Thoracic aorta (tissue), 2 donors: ENCODE data around the gene RAD51AP2. TPM values are rescaled to one million over a fixed set of nuclear protein-coding genes. Genes with fewer than 3 reads are reported as not detected.

Experiments
- ATAC-seq: fragments of 150-250 bp; one replicate; pipeline ENCODE4 v1.8.0; 2017; ENCODE audit warnings: low read depth; ENCODE audit not compliant: insufficient number of reproducible peaks, low FRiP score
- DNase-seq: peaks from one replicate; pipeline ENCODE4 v3.0.0-alpha.2; 2020; ENCODE audit warnings: low spot score
- H3K27ac ChIP-seq, 2 donors: fragments of 200-600 bp; sonication (generic); 1 replicate in 1 of 2; 2 replicates in 1 of 2; pipeline ENCODE4 v1.5.1; 2016; ENCODE audit warnings: mild to moderate bottlenecking in 2 of 2, moderate library complexity in 2 of 2
- H3K27me3 ChIP-seq: fragments of 200-600 bp; sonication (generic); replicated peaks from 2 replicates; pipeline ENCODE4 v1.6.0; 2016; ENCODE audit warnings: mild to moderate bottlenecking; ENCODE audit not compliant: insufficient read depth
- H3K36me3 ChIP-seq: fragments of 200-600 bp; sonication (generic); one replicate; pipeline ENCODE4 v1.5.1; 2016
- H3K4me1 ChIP-seq, 2 donors: fragments of 200-600 bp; sonication (generic); 1 replicate in 1 of 2; 2 replicates in 1 of 2; pipeline versions ENCODE4 v1.5.1 to v1.6.0; 2016; ENCODE audit warnings: low read depth in 2 of 2, mild to moderate bottlenecking in 1 of 2; ENCODE audit not compliant: control insufficient read depth in 1 of 2
- H3K4me3 ChIP-seq: fragments of 200-600 bp; sonication (generic); 2 replicates; pipeline ENCODE4 v1.5.1; 2016; ENCODE audit warnings: mild to moderate bottlenecking
- H3K9me3 ChIP-seq: fragments of 200-600 bp; sonication (generic); 2 replicates; pipeline ENCODE4 v1.5.1; 2016
- total RNA-seq, 2 donors: library from RNA; depleted of rRNA; stranded (reverse); fragments of >200 nt; gene quantifications; one replicate each; pipeline versions ENCODE4 v1.1.0 to v1.2.3, GENCODE V29; 2016
- TF ChIP-seq, protein P1 (sequence below): fragments of 200-600 bp; sonication (generic); IDR thresholded peaks from one replicate; pipeline ENCODE4 v1.5.1; 2019; ENCODE audit warnings: antibody characterized with exemption

RAD51AP2 gene
- total RNA-seq, 2 donors from 2014 or later = not detected

DNA sequence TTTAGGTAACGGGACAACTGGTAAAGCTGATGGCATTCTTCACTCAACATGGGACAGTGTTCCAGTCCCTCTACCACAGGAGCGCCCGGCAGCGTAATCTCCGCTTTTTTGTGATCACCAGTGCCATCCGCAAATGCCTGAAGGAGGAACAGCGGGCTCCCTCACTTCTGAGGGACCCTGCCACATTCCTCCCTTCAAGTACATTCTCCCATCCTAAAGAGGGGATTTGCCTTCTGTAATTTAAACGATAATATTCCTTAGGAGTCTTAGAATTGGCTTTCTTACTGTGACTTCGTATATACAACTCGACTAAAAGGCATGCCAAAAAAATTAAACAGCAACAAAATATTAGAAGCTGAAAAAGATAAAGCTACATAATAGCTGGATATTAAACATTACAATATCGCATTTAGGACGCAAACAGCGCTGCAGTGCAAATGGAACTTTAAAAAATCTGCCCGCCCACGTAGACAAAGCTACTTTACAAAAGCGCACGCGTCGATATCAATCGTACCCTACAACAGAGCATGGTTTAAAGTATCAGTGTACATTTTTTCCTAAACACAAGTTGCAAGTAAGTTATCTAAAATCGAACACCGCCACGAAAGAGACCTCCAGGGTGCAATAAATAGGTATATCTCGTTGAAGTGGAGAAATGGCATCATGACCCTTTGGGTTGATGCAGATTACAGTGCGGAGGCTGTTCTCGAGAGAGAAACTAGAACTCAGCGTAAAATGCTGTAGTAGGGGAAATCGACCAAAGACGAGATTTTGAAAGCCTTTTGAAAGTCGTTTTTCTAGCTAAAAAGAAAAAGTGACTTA is 20.0 kb upstream of the RAD51AP2 start:
- DNase-seq (no peak), ATAC-seq (no peak)
- Histone ChIP-seq H3K36me3 (no peaks in the 10 kb centered on the region), H3K27ac (no peak overlapping the region), H3K4me3 (peak overlapping the region; percentile 70), H3K9me3 (no peaks in the 10 kb centered on the region), H3K4me1 (peaks cover 0 to 27% of the 10 kb centered on the region in 2 donors), H3K27me3 (no peaks in the 10 kb centered on the region)
- TF ChIP-seq, protein P1, sequence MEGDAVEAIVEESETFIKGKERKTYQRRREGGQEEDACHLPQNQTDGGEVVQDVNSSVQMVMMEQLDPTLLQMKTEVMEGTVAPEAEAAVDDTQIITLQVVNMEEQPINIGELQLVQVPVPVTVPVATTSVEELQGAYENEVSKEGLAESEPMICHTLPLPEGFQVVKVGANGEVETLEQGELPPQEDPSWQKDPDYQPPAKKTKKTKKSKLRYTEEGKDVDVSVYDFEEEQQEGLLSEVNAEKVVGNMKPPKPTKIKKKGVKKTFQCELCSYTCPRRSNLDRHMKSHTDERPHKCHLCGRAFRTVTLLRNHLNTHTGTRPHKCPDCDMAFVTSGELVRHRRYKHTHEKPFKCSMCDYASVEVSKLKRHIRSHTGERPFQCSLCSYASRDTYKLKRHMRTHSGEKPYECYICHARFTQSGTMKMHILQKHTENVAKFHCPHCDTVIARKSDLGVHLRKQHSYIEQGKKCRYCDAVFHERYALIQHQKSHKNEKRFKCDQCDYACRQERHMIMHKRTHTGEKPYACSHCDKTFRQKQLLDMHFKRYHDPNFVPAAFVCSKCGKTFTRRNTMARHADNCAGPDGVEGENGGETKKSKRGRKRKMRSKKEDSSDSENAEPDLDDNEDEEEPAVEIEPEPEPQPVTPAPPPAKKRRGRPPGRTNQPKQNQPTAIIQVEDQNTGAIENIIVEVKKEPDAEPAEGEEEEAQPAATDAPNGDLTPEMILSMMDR = no peak

DNA sequence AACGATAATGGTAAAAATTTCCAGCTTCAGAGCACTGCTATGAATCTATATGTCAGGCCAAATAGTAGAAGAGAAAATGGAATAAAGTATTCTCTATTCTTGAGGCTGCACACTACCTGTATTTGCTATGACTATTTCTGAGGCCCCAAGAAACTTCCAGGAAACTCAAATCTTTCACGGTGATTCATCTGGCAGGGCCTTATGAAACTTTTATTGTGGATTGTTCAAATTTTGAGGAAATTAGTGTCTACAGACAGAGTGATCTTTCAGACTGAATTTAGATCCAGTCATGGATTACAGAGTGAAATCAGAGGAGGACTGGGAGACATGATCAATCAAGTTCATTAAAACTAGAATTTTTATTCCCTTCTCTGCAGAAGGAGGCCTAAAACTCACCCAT is 18.2 kb upstream of the RAD51AP2 start:
- no peaks in the 10 kb centered on the region for H3K9me3 ChIP-seq
- no peaks in the 10 kb centered on the region for H3K36me3 ChIP-seq
- TF ChIP-seq, protein P1 = no peak
- DNase-seq = no peak
- no peak overlapping the region for H3K4me3 ChIP-seq
- ATAC-seq = no peak
- no peaks in the 10 kb centered on the region for H3K27me3 ChIP-seq
- H3K4me1 ChIP-seq = peaks cover 0 to 23% of the 10 kb centered on the region in 2 donors
- H3K27ac ChIP-seq = no peak overlapping the region

DNA sequence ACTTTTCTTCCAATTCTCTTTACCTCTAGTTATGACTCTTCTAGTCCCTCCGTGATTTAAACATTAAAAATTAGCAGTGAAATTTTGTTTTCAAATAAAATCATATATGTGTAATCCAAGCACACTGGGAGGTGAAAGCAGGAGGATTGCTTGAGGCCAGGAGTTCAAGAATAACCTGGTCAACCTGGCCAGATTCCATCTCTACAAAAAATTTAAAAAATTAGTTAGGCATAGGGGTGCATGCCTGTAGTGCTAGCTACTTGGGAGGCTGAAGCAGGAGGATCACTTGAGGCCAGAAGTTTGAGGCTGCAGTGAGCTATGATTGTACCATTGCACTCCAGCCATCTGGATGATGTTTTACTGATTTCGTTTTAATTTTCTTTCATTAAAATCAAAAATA is 15.3 kb upstream of the RAD51AP2 start:
- TF ChIP-seq, protein P1 = no peak
- Histone ChIP-seq H3K4me3 (no peak overlapping the region), H3K36me3 (no peaks in the 10 kb centered on the region), H3K4me1 (no peaks in the 10 kb centered on the region), H3K9me3 (no peaks in the 10 kb centered on the region), H3K27ac (no peak overlapping the region), H3K27me3 (no peaks in the 10 kb centered on the region)
- DNase-seq (no peak), ATAC-seq (no peak)

DNA sequence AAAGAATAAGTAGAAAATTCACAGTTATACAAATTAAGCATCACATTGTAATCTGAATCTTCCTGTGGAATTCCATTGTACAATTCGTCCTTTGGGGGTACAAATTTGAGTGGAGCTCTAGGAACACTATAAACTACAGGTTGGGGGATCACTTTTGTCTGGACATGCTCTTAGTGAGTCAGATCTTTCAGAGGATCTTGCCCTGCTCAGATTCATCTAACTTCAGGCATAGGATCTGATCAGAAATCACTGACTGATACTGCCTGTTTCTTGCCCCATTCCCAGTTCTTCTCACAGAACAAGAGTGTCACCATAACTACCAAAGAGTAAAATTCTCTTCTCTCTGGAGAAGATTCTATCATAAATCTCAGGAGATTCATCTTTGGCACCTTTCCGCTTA is 11.5 kb upstream of the RAD51AP2 start:
- no peaks in the 10 kb centered on the region for H3K4me1 ChIP-seq
- H3K27ac ChIP-seq = no peak overlapping the region
- H3K9me3 ChIP-seq = no peaks in the 10 kb centered on the region

DNA sequence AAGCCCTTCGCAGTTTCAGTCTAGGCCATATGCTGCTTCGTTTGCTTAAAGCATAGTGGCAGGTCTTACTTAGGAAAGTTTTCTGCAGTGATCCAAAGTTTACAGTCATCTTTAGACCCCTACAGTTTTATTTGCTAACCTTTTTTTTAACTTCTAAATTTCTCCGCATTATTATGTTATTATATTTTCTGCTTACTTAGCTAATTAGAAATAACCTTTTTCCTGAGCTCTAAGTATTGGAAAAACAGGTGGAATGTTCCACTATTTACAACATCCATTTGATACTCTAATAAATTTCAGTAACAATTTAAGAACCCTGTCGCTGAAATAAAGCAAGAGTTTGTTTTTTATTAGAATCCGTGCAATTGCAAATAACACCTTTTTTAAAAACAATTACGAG is 4.1 kb upstream of the RAD51AP2 start:
- ATAC-seq (no peak), DNase-seq (no peak)
- Histone ChIP-seq H3K4me3 (no peak overlapping the region), H3K36me3 (no peaks in the 10 kb centered on the region), H3K9me3 (no peaks in the 10 kb centered on the region), H3K27me3 (no peaks in the 10 kb centered on the region), H3K27ac (no peak overlapping the region), H3K4me1 (peaks cover 0 to 3% of the 10 kb centered on the region in 2 donors)
- TF ChIP-seq, protein P1 = no peak

More for the DNA sequence above, 11.5 kb upstream of the RAD51AP2 start:
- H3K4me3 ChIP-seq = no peak overlapping the region
- ATAC-seq = no peak
- no peak for DNase-seq
- TF ChIP-seq, protein P1 = no peak
- H3K27me3 ChIP-seq = no peaks in the 10 kb centered on the region
- no peaks in the 10 kb centered on the region for H3K36me3 ChIP-seq
